Putamen (tissue), 1 donor: ENCODE data around the gene STIM1.
"Not testable (repeated sequence)": the region's sequence is repeated elsewhere in the genome, so short reads cannot be mapped to it uniquely, and the experiment has no call there.

Source experiments
- DNase-seq: peaks from one replicate; pipeline ENCODE4 v3.0.0-alpha.2; 2016; ENCODE audit warnings: low spot score

The STIM1 gene

GRCh38 chr11:3885855-3886254 lies 30.4 kb downstream of the STIM1 start:
- no peak for DNase-seq

- no peak for DNase-seq
These were observed 31.5 kb downstream of the STIM1 start for GRCh38 chr11:3886985-3887384.

- DNase-seq: no peak
These were observed 33.4 kb downstream of the STIM1 start for GRCh38 chr11:3888876-3889275.

GRCh38 chr11:3890014-3890413 lies 34.5 kb downstream of the STIM1 start:
- no peak for DNase-seq

GRCh38 chr11:3890806-3891205 lies 35.3 kb downstream of the STIM1 start:
- no peak for DNase-seq

GRCh38 chr11:3891751-3892150 lies 36.3 kb downstream of the STIM1 start:
- DNase-seq: no peak

GRCh38 chr11:3892156-3892555 lies 36.7 kb downstream of the STIM1 start:
- DNase-seq: no peak

- DNase-seq: no peak
These were observed 37.8 kb downstream of the STIM1 start for GRCh38 chr11:3893311-3893710.

GRCh38 chr11:3894128-3894731 lies 38.8 kb downstream of the STIM1 start:
- DNase-seq: no peak

GRCh38 chr11:3896644-3897043 lies 41.2 kb downstream of the STIM1 start:
- no peak for DNase-seq

- DNase-seq: not testable (repeated sequence)
These were observed 44.8 kb downstream of the STIM1 start for GRCh38 chr11:3900230-3900629.

GRCh38 chr11:3901249-3902025 lies 46.0 kb downstream of the STIM1 start:
- no peak for DNase-seq

- DNase-seq: no peak
These were observed 47.0 kb downstream of the STIM1 start for GRCh38 chr11:3902441-3902840.

- no peak for DNase-seq
These were observed 47.9 kb downstream of the STIM1 start for GRCh38 chr11:3903207-3903896.

GRCh38 chr11:3904228-3904627 lies 48.8 kb downstream of the STIM1 start:
- DNase-seq: no peak

GRCh38 chr11:3905080-3905953 lies 49.9 kb downstream of the STIM1 start:
- DNase-seq: peak; percentile 50

GRCh38 chr11:3906166-3906565 lies 50.7 kb downstream of the STIM1 start:
- no peak for DNase-seq

GRCh38 chr11:3907590-3907989 lies 52.1 kb downstream of the STIM1 start:
- DNase-seq: no peak

GRCh38 chr11:3909901-3910300 lies 54.4 kb downstream of the STIM1 start:
- DNase-seq: no peak

GRCh38 chr11:3911908-3912505 lies 56.5 kb downstream of the STIM1 start:
- no peak for DNase-seq

- DNase-seq: no peak
These were observed 58.5 kb downstream of the STIM1 start for GRCh38 chr11:3913921-3914320.

- no peak for DNase-seq
These were observed 59.3 kb downstream of the STIM1 start for GRCh38 chr11:3914805-3915204.
